HEK293T (cell line): Measurements from ENCODE around the gene SCART1.

Experiments
- BHLHE40 ChIP-seq: fragments of 450-650 bp; IDR thresholded peaks from 2 replicates; pipeline ENCODE4 v1.6.1; 2016; ENCODE audit warnings: mild to moderate bottlenecking, moderate library complexity, borderline replicate concordance
- FOXA1 ChIP-seq: fragments of 450-650 bp; IDR thresholded peaks from 2 replicates; pipeline ENCODE4 v1.6.1; 2016; ENCODE audit warnings: mild to moderate bottlenecking
- FOXK2 ChIP-seq: fragments of 450-650 bp; IDR thresholded peaks from 2 replicates; pipeline ENCODE4 v1.6.1; 2016; ENCODE audit warnings: mild to moderate bottlenecking
- LEF1 ChIP-seq: fragments of 450-650 bp; IDR thresholded peaks from 2 replicates; pipeline ENCODE4 v1.6.1; 2017; ENCODE audit warnings: mild to moderate bottlenecking, borderline replicate concordance
- ZNF384 ChIP-seq: fragments of 450-650 bp; IDR thresholded peaks from 2 replicates; pipeline ENCODE4 v1.6.1; 2016

GRCh38 chr10:133444342-133445267 lies 9.1 kb upstream of the SCART1 start:
- no peak for TF ChIP-seq BHLHE40
- TF ChIP-seq FOXA1 = no peak
- no peak for TF ChIP-seq LEF1
- no peak for TF ChIP-seq ZNF384
- no peak for TF ChIP-seq FOXK2
